Measurements from ENCODE around the gene FREM2. TPM values are rescaled to one million over a fixed set of nuclear protein-coding genes. Genes with fewer than 3 reads are reported as not detected.

FREM2 gene
- total RNA-seq, 2 experiments from 2014 or later, result not detected

- H3K27ac Mint-ChIP-seq, result no peak overlapping the region
- no peaks in the 10 kb centered on the region for H3K36me3 Mint-ChIP-seq (ENCODE audit: low read depth)
- no peaks in the 10 kb centered on the region for H3K9me3 Mint-ChIP-seq
Observed at GRCh38 chr13:38868870-38869269, 182.0 kb downstream of the FREM2 start.

GRCh38 chr13:38871275-38871674, 184.4 kb downstream of the FREM2 start:
- DNase-seq (no peak), ATAC-seq (no peak)
- Mint-ChIP-seq H3K4me3 (no peak overlapping the region), H3K36me3 (ENCODE audit: low read depth) (no peaks in the 10 kb centered on the region), H3K27ac (no peak overlapping the region), H3K27me3 (peaks cover 13% of the 10 kb centered on the region), H3K9me3 (no peaks in the 10 kb centered on the region), H3K4me1 (ENCODE audit: low read depth) (no peaks in the 10 kb centered on the region)
- ChIA-PET POLR2A (no interaction called here), CTCF (interaction anchor here (0.8 to 2.9 kb wide), 3 partner anchors 10 to 44 kb away, joined by 3 to 8 read pairs (median 3); no protein-coding TSS in a partner anchor)
- intact Hi-C loops (cut with micrococcal nuclease), result no loop called here
- no peak for TF ChIP-seq CTCF (IDR thresholded peaks at IDR 0.05)

More at GRCh38 chr13:38868870-38869269, 182.0 kb downstream of the FREM2 start:
- intact Hi-C loops (cut with micrococcal nuclease), result no loop called here
- no peak for DNase-seq
- no peak for ATAC-seq
- H3K4me3 Mint-ChIP-seq, result no peak overlapping the region
- ChIA-PET POLR2A (no interaction called here), CTCF (interaction anchor here (0.8 to 1.0 kb wide), 2 partner anchors 9 to 14 kb away, joined by 3 read pairs; no protein-coding TSS in a partner anchor)
- no peak for TF ChIP-seq CTCF (IDR thresholded peaks at IDR 0.05)
- H3K4me1 Mint-ChIP-seq (ENCODE audit: low read depth), result no peaks in the 10 kb centered on the region
- peaks cover 13% of the 10 kb centered on the region for H3K27me3 Mint-ChIP-seq

DNA sequence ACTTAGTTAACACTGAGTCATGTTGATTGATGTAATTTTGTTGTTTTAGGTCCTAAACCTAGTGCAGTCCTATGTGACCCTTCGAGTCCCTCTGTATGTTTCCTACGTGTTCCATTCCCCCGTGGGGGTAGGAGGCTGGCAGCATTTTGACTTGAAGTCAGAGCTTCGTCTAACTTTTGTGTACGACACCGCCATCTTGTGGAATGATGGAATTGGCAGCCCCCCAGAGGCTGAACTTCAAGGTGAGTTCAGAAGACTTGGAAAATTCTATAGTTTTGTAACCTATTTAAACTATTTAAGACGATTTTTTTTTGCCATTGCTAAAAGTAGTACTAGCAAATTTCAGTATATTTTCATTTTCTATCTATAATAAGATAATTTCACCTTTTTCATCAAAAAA, 185.8 kb downstream of the FREM2 start:
- Mint-ChIP-seq H3K4me3 (no peak overlapping the region), H3K9me3 (no peaks in the 10 kb centered on the region), H3K4me1 (ENCODE audit: low read depth) (no peaks in the 10 kb centered on the region), H3K27me3 (peaks cover 15% of the 10 kb centered on the region), H3K36me3 (ENCODE audit: low read depth) (no peaks in the 10 kb centered on the region), H3K27ac (no peak overlapping the region)
- DNase-seq (peak; percentile 67), ATAC-seq (peak; percentile 51)
- TF ChIP-seq CTCF (IDR thresholded peaks at IDR 0.05), result peak; percentile 71
- ChIA-PET CTCF (interaction anchor here (0.8 to 2.9 kb wide), 6 partner anchors 8 to 1182 kb away, joined by 3 to 13 read pairs (median 4); no protein-coding TSS in a partner anchor), POLR2A (no interaction called here)
- intact Hi-C loops (cut with micrococcal nuclease), result no loop called here

- Mint-ChIP-seq H3K9me3 (no peaks in the 10 kb centered on the region), H3K4me1 (ENCODE audit: low read depth) (no peaks in the 10 kb centered on the region), H3K4me3 (no peak overlapping the region), H3K36me3 (ENCODE audit: low read depth) (no peaks in the 10 kb centered on the region), H3K27ac (no peak overlapping the region), H3K27me3 (peaks cover 11% of the 10 kb centered on the region)
- intact Hi-C loops (cut with micrococcal nuclease), result no loop called here
- DNase-seq (no peak), ATAC-seq (no peak)
- CTCF ChIA-PET, result interaction anchor here (0.8 to 1.4 kb wide), 3 partner anchors 14 to 189 kb away, joined by 3 read pairs; no protein-coding TSS in a partner anchor
- POLR2A ChIA-PET, result no interaction called here
- no peak for TF ChIP-seq CTCF (IDR thresholded peaks at IDR 0.05)
Observed at GRCh38 chr13:38875186-38875875, 188.5 kb downstream of the FREM2 start.

DNA sequence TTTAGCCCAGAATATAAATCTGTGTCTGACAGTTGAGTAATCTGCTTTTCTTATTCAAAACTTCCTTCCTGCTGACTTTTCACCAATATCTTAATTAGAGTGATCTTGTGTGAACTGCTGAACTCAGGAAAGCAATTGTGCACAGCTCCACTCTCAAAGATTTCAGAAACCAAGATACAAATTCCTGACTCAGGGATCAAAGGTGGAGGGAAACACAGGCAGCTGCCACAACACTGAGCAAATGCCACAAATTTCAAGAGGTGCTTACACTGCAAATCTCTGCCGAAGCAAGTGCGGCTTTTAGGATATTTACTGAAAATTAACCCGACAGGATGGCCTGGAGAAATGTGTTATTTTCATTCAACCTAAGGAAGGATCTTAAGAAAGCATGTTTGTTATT, 192.4 kb downstream of the FREM2 start:
- H3K4me1 Mint-ChIP-seq (ENCODE audit: low read depth), result no peaks in the 10 kb centered on the region
- H3K27ac Mint-ChIP-seq, result no peak overlapping the region
- ChIA-PET POLR2A (no interaction called here), CTCF (no interaction called here)
- no peak for TF ChIP-seq CTCF (IDR thresholded peaks at IDR 0.05)
- peaks cover 4% of the 10 kb centered on the region for H3K27me3 Mint-ChIP-seq
- ATAC-seq (no peak), DNase-seq (no peak)
- H3K36me3 Mint-ChIP-seq (ENCODE audit: low read depth), result no peaks in the 10 kb centered on the region
- H3K9me3 Mint-ChIP-seq, result no peaks in the 10 kb centered on the region
- no peak overlapping the region for H3K4me3 Mint-ChIP-seq
- intact Hi-C loops (cut with micrococcal nuclease), result no loop called here
